ENCODE data around the gene RRP8. TPM values are rescaled to one million over a fixed set of nuclear protein-coding genes. Genes with fewer than 3 reads are reported as not detected.

Gene RRP8
- total and polyA plus RNA-seq, 2 of the 8 experiments (the other 6 are each of a cell fraction or from before 2014, with no cell fraction given): 4.2 to 14.9 TPM

DNA sequence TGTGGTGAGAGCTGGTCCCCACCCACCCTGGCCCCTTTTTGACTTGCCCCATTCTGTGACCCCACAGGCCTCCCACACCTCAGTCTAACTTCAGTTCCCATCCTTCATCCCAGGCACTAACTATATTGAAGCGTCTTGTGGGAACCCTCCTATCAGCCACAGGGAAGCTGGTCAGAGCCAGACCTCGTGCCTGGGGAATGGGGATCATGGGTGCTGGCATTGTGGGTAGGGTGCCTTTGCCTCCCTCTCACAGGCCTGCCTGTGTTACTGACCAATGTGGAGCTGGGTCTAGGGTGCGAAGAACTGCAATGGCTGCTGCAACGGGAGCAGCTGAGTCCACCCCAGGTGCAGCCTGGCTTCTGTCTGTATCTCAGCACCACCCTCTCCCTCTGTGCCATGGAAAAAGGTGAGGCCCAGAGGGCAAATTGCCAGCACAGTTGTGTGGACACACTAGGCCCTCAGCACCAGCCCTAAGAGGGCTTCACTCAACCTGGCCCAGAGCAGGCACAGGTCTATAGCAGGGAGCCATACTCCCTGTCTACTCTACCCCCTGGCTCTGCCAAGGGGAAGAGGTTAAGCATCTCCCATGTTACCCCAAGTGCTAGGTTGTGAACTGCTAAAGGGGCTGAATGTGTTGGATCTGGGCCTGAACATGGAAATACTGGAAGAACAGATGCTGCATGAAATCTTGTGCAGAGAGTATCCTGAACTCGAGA, 37.3 kb downstream of the RRP8 start:
- no peaks in the 10 kb centered on the region for H3K36me3 ChIP-seq (ENCODE audit: control insufficient read depth in 2 of 4, insufficient read depth in 4 of 4, low read length in 3 of 4)
- no peak overlapping the region for H2AFZ ChIP-seq (ENCODE audit: low read length)
- H3K18ac ChIP-seq (ENCODE audit: extremely low read depth, low read length): no peak overlapping the region
- H3K23ac ChIP-seq (ENCODE audit: insufficient read length): no peak overlapping the region
- no peaks in the 10 kb centered on the region for H4K20me1 ChIP-seq (replicated peaks in 1 of 2; ENCODE audit: control insufficient read depth in 1 of 2, insufficient read depth in 2 of 2, low read length in 2 of 2)
- no peak for TF ChIP-seq SUZ12 (IDR thresholded peaks at IDR 0.05; ENCODE audit: low read length)
- no peak for TF ChIP-seq CHD2 (IDR thresholded peaks at IDR 0.05; ENCODE audit: low read length)
- TF ChIP-seq, protein P1, sequence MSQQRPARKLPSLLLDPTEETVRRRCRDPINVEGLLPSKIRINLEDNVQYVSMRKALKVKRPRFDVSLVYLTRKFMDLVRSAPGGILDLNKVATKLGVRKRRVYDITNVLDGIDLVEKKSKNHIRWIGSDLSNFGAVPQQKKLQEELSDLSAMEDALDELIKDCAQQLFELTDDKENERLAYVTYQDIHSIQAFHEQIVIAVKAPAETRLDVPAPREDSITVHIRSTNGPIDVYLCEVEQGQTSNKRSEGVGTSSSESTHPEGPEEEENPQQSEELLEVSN (IDR thresholded peaks at IDR 0.05): no peak
- H3K56ac ChIP-seq (replicated peaks; ENCODE audit: insufficient read length, low read depth, low read length): no peak overlapping the region
- H3K4me3 ChIP-seq (ENCODE audit: extremely low read depth in 1 of 4, insufficient read depth in 2 of 4, low read depth in 3 of 4, low read length in 4 of 4): no peak overlapping the region
- 91% methylated on average over 5 of the region's 5 CpGs; no CpG with 5 or more reads in 1 of the 2 experiments for WGBS, 2 experiments (ENCODE audit: extremely low coverage in 1 of 2, insufficient coverage in 1 of 2, insufficient read length in 1 of 2, insufficient replicate concordance in 2 of 2, low coverage in 1 of 2, low lambda C conversion rate in 2 of 2, missing lambda C conversion rate in 1 of 2)
- no peak overlapping the region for H2BK120ac ChIP-seq (replicated peaks; ENCODE audit: low read depth, low read length)
- H4K91ac ChIP-seq (replicated peaks; ENCODE audit: insufficient read length, low read length): no peak overlapping the region
- H2AK5ac ChIP-seq (ENCODE audit: low read depth, low read length): no peak overlapping the region
- H3K9ac ChIP-seq (replicated peaks in 1 of 4; ENCODE audit: extremely low read depth in 1 of 4, low read depth in 3 of 4, low read length in 3 of 4): no peak overlapping the region
- H4K5ac ChIP-seq (ENCODE audit: insufficient read length, low read depth, low read length): no peak overlapping the region
- H2BK12ac ChIP-seq (ENCODE audit: low read depth, low read length): no peak overlapping the region
- no peak overlapping the region for H3K27ac ChIP-seq (ENCODE audit: low read depth, low read length)
- H3K4me1 ChIP-seq (replicated peaks in 1 of 4; ENCODE audit: control insufficient read depth in 3 of 4, insufficient read depth in 4 of 4, low read length in 3 of 4): peaks cover 0 to 9% (median 4%) of the 10 kb centered on the region in 4 experiments; a peak in 5 of 7 replicates
- peak overlapping the region; percentile 18; the same call in 1 of the 2 replicates for H4K8ac ChIP-seq (ENCODE audit: extremely low read depth, insufficient read depth, low read length)
- no peak overlapping the region for H3K4ac ChIP-seq (replicated peaks; ENCODE audit: insufficient read length, low read depth, low read length)
- no peak overlapping the region for H3K4me2 ChIP-seq (ENCODE audit: insufficient read depth in 1 of 2, low read depth in 2 of 2, low read length in 2 of 2)
- peaks cover 0 to 2% (median 0%) of the 10 kb centered on the region in 4 experiments; a peak in 1 of 7 replicates for H3K27me3 ChIP-seq (replicated peaks in 1 of 4; ENCODE audit: control insufficient read depth in 3 of 4, extremely low read depth in 1 of 4, insufficient read depth in 3 of 4, low read length in 3 of 4)
- FAIRE-seq (no peak), DNase-seq (ENCODE audit: low read depth in 1 of 2, low spot score in 2 of 2) (no peak)
- no peak overlapping the region for H3K14ac ChIP-seq (ENCODE audit: insufficient read length)
- H2BK15ac ChIP-seq (ENCODE audit: low read length): no peak overlapping the region
- H3K79me2 ChIP-seq (ENCODE audit: control insufficient read depth in 1 of 2, insufficient read depth in 2 of 2, low read length in 2 of 2): no peaks in the 10 kb centered on the region
- no peaks in the 10 kb centered on the region; the same call in 1 of the 2 replicates for H3K23me2 ChIP-seq (ENCODE audit: low read depth, low read length)
- no peaks in the 10 kb centered on the region for H3K9me3 ChIP-seq (ENCODE audit: insufficient read depth in 2 of 2, low read depth in 1 of 2, low read length in 1 of 2)
- POLR2A ChIA-PET (ENCODE audit: partially characterized antibody): no interaction called here
- no peak overlapping the region for H2BK20ac ChIP-seq (ENCODE audit: low read length)
- H2BK5ac ChIP-seq (ENCODE audit: low read depth, low read length): no peak overlapping the region
- CTCF ChIA-PET (ENCODE audit: partially characterized antibody): interaction anchor here (0.9 to 1.6 kb wide), 5 partner anchors 35 to 102 kb away, joined by 3 to 7 read pairs (median 3); no protein-coding TSS in a partner anchor
- H3K79me1 ChIP-seq (ENCODE audit: low read depth, low read length): no peaks in the 10 kb centered on the region
